ENCODE results near the gene ARHGEF6.

ARHGEF6 gene

DNA sequence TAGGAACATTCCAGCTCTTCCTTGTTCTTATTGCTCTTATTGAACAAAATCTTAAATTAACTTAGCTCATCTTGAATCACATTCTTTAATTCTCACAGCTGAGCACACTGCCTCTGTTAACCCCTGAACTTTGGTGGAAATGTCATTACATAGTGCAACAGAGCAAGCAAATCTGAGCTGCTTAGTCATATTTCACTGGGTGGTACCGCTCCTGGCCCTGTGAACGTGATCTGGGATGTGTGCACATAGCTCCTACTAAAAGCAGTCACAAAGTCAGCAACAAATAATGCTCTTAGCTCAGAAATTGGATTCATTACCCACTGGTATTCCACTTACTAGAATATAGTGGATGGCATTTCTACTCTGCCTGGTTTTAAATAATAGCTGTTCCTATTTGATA, 27.9 kb downstream of the ARHGEF6 start:
- in situ Hi-C loops (cut with MboI; ENCODE audit: low sequenced_read_pairs, unreplicated experiment): no loop called here
- DNase-seq (ENCODE audit: low spot score): no peak

DNA sequence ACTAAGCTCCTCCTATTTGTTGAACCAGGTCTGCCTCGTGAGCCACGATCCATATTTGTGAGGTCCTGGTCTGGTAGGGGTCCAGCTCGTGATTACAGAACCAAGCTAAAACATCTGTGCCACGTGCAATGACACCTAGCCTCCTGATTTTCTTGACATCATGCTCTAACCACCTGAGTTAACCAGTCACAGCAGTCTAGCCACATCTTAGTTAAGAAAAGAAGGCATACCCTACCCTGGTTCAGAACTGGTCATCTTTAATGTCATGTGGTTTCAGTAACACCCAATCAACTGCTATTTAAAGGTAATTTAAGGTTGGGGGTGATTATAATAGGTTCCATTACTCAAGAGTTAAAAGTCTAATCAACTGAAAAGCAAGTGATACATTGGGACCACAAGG, 28.4 kb downstream of the ARHGEF6 start:
- DNase-seq (ENCODE audit: low spot score): no peak
- TF ChIP-seq CTCF (IDR thresholded peaks at IDR 0.05; ENCODE audit: borderline replicate concordance, control extremely low read depth, extremely low read depth, insufficient read depth, missing control alignments): no peak
- in situ Hi-C loops (cut with MboI; ENCODE audit: low sequenced_read_pairs, unreplicated experiment): no loop called here

More for the DNA sequence above, 27.9 kb downstream of the ARHGEF6 start:
- no peak for TF ChIP-seq CTCF (IDR thresholded peaks at IDR 0.05; ENCODE audit: borderline replicate concordance, control extremely low read depth, extremely low read depth, insufficient read depth, missing control alignments)

- TF ChIP-seq CTCF (IDR thresholded peaks at IDR 0.05; ENCODE audit: borderline replicate concordance, control extremely low read depth, extremely low read depth, insufficient read depth, missing control alignments): no peak
- no peak for DNase-seq (ENCODE audit: low spot score)
- in situ Hi-C loops (cut with MboI; ENCODE audit: low sequenced_read_pairs, unreplicated experiment): no loop called here
These were observed 30.4 kb downstream of the ARHGEF6 start for GRCh38 chrX:136750364-136750763.

GRCh38 chrX:136747003-136747986, 33.4 kb downstream of the ARHGEF6 start:
- in situ Hi-C loops (cut with MboI; ENCODE audit: low sequenced_read_pairs, unreplicated experiment): no loop called here
- no peak for TF ChIP-seq CTCF (IDR thresholded peaks at IDR 0.05; ENCODE audit: borderline replicate concordance, control extremely low read depth, extremely low read depth, insufficient read depth, missing control alignments)
- no peak for DNase-seq (ENCODE audit: low spot score)

DNA sequence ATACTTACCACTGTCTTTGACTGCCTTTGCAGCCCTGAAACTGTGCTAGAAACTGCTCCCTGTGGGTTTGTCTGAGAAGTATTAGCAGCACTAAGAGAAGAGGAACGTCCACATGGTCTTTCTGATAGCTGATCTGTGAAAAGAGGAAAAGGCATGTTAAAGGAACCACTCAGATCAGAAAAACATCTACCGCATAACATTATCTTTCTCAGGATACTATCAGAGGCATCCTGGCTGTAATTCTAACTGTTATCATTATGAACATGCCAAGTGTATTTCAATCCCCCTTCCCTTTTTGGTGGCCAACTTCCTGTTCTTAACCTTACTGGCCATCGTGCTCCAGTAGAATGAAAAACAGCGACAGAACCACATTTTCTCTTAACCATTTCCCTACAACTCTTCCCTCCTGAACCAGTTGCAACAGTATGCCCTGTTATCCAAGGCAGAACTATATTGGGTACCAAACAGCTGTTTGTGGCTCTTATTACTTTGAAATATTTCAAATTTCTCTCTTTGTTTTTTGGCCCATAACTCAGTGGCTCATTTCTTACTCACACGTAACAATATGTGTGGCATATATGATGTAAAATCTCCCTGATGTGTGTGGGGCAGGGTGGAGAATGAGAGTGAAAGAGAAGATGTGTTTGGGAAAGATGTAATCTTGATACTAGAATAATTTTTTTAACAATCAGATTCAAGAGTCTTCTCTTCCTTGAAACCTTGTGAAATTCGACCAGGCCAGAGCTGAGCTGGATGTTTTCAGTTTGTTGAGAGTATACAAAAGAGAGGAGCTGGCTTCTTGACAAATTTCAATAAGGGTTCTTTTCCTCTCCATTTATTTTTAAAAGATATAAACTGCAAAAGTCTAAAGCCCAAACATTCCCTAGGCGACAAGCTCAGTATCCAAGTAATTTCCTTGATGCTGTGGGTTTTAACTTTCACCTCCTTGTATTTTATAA, 35.2 kb downstream of the ARHGEF6 start:
- no peak for TF ChIP-seq CTCF (IDR thresholded peaks at IDR 0.05; ENCODE audit: borderline replicate concordance, control extremely low read depth, extremely low read depth, insufficient read depth, missing control alignments)
- DNase-seq (ENCODE audit: low spot score): no peak
- in situ Hi-C loops (cut with MboI; ENCODE audit: low sequenced_read_pairs, unreplicated experiment): no loop called here

DNA sequence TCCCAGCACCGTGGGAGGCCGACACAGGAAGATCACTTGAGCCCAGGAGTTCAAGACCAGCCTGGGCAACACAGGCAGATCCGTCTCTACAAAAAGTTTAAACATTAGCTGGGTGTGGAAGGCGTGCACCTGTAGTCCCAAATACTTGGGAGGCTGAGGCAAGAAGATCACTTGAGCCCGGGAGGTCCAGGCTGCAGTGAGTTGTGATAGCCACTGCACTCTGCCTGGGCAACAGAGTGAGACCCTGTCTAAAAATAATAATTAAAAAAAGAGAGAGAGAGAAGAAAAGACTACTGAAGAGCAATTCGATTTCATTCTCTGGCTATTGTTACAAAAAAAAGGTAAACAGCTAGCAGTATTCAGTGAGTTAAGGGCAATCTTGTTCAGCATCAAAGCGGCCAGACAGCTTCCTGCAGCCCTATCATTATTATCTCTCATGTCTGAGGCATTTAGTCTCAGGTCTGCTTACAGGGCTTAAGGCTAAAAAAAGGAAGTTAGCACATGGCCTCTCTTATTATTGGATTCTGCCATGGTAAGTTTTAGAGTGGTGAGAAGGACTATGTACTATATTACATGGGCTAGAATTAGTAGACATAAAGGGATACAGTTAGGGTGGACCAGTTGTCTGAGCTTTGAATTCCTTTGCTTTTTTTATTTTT, 37.9 kb downstream of the ARHGEF6 start:
- no peak for DNase-seq (ENCODE audit: low spot score)
- no peak for TF ChIP-seq CTCF (IDR thresholded peaks at IDR 0.05; ENCODE audit: borderline replicate concordance, control extremely low read depth, extremely low read depth, insufficient read depth, missing control alignments)
- in situ Hi-C loops (cut with MboI; ENCODE audit: low sequenced_read_pairs, unreplicated experiment): no loop called here
